ENCODE measurements around the gene TBKBP1.

GRCh38 chr17:47670064-47670463 lies 23.9 kb upstream of the TBKBP1 start:
- TF ChIP-seq CTCF (IDR thresholded peaks at IDR 0.05; ENCODE audit: low read length) (no peak), EZH2 (IDR thresholded peaks at IDR 0.05; ENCODE audit: borderline replicate concordance, low read length) (no peak)

All from OCI-LY1 (cell line).